Neural progenitor cell (in vitro differentiated cells): ENCODE measurements around the gene ASB1. TPM values are rescaled to one million over a fixed set of nuclear protein-coding genes. Genes with fewer than 3 reads are reported as not detected.

Experiments
- DNase-seq: peaks from one replicate; pipeline ENCODE4 v3.0.0-alpha.2; 2016; ENCODE audit warnings: low spot score
- H2AFZ ChIP-seq: fragments of 200-600 bp; sonication (generic); replicated peaks from 2 replicates; pipeline ENCODE4 v1.6.1; 2016; ENCODE audit warnings: antibody characterized with exemption
- H3F3A ChIP-seq: fragments of 200-600 bp; sonication (generic); 2 replicates; pipeline ENCODE4 v1.6.1; 2016; ENCODE audit warnings: antibody characterized with exemption, low read depth
- H3K27ac ChIP-seq: fragments of 200-600 bp; sonication (generic); 2 replicates; pipeline ENCODE4 v1.5.1; 2016; ENCODE audit warnings: mild to moderate bottlenecking
- H3K27me3 ChIP-seq: fragments of 200-600 bp; sonication (generic); 2 replicates; pipeline ENCODE4 v1.6.1; 2016; ENCODE audit warnings: mild to moderate bottlenecking, moderate library complexity
- H3K36me3 ChIP-seq: fragments of 200-600 bp; sonication (generic); 2 replicates; pipeline ENCODE4 v1.5.1; 2016
- H3K4me1 ChIP-seq: fragments of 200-600 bp; sonication (generic); 2 replicates; pipeline ENCODE4 v1.6.1; 2016; ENCODE audit warnings: mixed run types
- H3K4me2 ChIP-seq: fragments of 200-600 bp; sonication (generic); 2 replicates; pipeline ENCODE4 v1.6.1; 2016
- H3K4me3 ChIP-seq: fragments of 200-600 bp; sonication (generic); 2 replicates; pipeline ENCODE4 v1.5.1; 2016
- H3K79me2 ChIP-seq: fragments of 200-600 bp; sonication (generic); 2 replicates; pipeline ENCODE4 v1.6.1; 2016; ENCODE audit warnings: low read depth
- H3K9ac ChIP-seq: fragments of 200-600 bp; sonication (generic); 2 replicates; pipeline ENCODE4 v1.6.1; 2016
- H3K9me3 ChIP-seq: fragments of 200-600 bp; sonication (generic); 2 replicates; pipeline ENCODE4 v1.5.1; 2016; ENCODE audit warnings: low read depth
- H4K20me1 ChIP-seq: fragments of 200-600 bp; sonication (generic); 2 replicates; pipeline ENCODE4 v1.6.1; 2016; ENCODE audit warnings: low read depth
- H3K27ac Mint-ChIP-seq: 3 replicates; pipeline ENCODE4 v1.8.0; 2021; ENCODE audit warnings: mixed read lengths
- H3K27me3 Mint-ChIP-seq: 2 replicates; pipeline ENCODE4 v1.8.0; 2022; ENCODE audit warnings: low read depth, mild to moderate bottlenecking, inconsistent platforms, moderate library complexity, mixed read lengths; ENCODE audit not compliant: insufficient read depth
- H3K36me3 Mint-ChIP-seq: 3 replicates; pipeline ENCODE4 v1.8.0; 2021; ENCODE audit warnings: mixed read lengths
- H3K4me1 Mint-ChIP-seq: 3 replicates; pipeline ENCODE4 v1.8.0; 2021; ENCODE audit warnings: mixed read lengths
- H3K4me3 Mint-ChIP-seq: 3 replicates; pipeline ENCODE4 v1.8.0; 2021; ENCODE audit warnings: mild to moderate bottlenecking, moderate library complexity, mixed read lengths
- H3K9me3 Mint-ChIP-seq: 3 replicates; pipeline ENCODE4 v1.8.0; 2020; ENCODE audit warnings: mixed read lengths
- CTCF ChIP-seq: fragments of 200-600 bp; sonication (generic); IDR thresholded peaks from 2 replicates; pipeline ENCODE4 v1.5.1; 2017; ENCODE audit warnings: antibody characterized with exemption, mild to moderate bottlenecking
- EZH2 ChIP-seq: fragments of 200-600 bp; sonication (generic); IDR thresholded peaks from 2 replicates; pipeline ENCODE4 v1.6.1; 2017; ENCODE audit warnings: antibody characterized with exemption, mild to moderate bottlenecking, moderate library complexity
- EZH2phosphoT487 ChIP-seq: fragments of 200-600 bp; sonication (generic); IDR thresholded peaks from 2 replicates; pipeline ENCODE4 v1.6.1; 2017; ENCODE audit warnings: antibody characterized with exemption
- total RNA-seq: library from RNA; depleted of rRNA; stranded (reverse); fragments of >200 nt; gene quantifications from 2 replicates; pipeline ENCODE4 v1.2.3, GENCODE V29; 2015; ENCODE audit warnings: low replicate concordance

ASB1 gene
- total RNA-seq, 1 donor from 2014 or later = 29.2 TPM

GRCh38 chr2:238435752-238436096 is 9.0 kb downstream of the ASB1 start:
- H3K27ac ChIP-seq = no peak overlapping the region
- no peak overlapping the region for H2AFZ ChIP-seq
- no peaks in the 10 kb centered on the region for H3F3A ChIP-seq
- peaks cover 47% of the 10 kb centered on the region for H4K20me1 ChIP-seq
- H3K4me2 ChIP-seq = no peak overlapping the region
- Mint-ChIP-seq H3K27ac (no peak overlapping the region), H3K36me3 (peaks cover 31% of the 10 kb centered on the region), H3K9me3 (peaks cover 5% of the 10 kb centered on the region), H3K4me3 (no peak overlapping the region), H3K27me3 (no peaks in the 10 kb centered on the region), H3K4me1 (peaks cover 8% of the 10 kb centered on the region)
- H3K9me3 ChIP-seq = no peaks in the 10 kb centered on the region
- no peaks in the 10 kb centered on the region for H3K27me3 ChIP-seq
- H3K9ac ChIP-seq = no peak overlapping the region
- H3K4me3 ChIP-seq = no peak overlapping the region
- TF ChIP-seq EZH2 (no peak), EZH2phosphoT487 (no peak), CTCF (no peak)
- peaks cover 88% of the 10 kb centered on the region for H3K79me2 ChIP-seq
- no peaks in the 10 kb centered on the region for H3K36me3 ChIP-seq
- no peak for DNase-seq
- no peaks in the 10 kb centered on the region for H3K4me1 ChIP-seq

GRCh38 chr2:238438856-238439849 is 12.4 kb downstream of the ASB1 start:
- H3K27me3 Mint-ChIP-seq = no peaks in the 10 kb centered on the region
- Histone ChIP-seq H3K79me2 (peaks cover 86% of the 10 kb centered on the region), H4K20me1 (peaks cover 44% of the 10 kb centered on the region), H3K9ac (no peak overlapping the region), H3F3A (no peaks in the 10 kb centered on the region), H3K27me3 (no peaks in the 10 kb centered on the region), H2AFZ (no peak overlapping the region), H3K9me3 (no peaks in the 10 kb centered on the region), H3K4me2 (no peak overlapping the region), H3K4me3 (no peak overlapping the region), H3K27ac (no peak overlapping the region), H3K4me1 (no peaks in the 10 kb centered on the region), H3K36me3 (no peaks in the 10 kb centered on the region)
- H3K27ac Mint-ChIP-seq = no peak overlapping the region
- peaks cover 26% of the 10 kb centered on the region for H3K4me1 Mint-ChIP-seq
- peaks cover 19% of the 10 kb centered on the region for H3K36me3 Mint-ChIP-seq
- no peak for DNase-seq
- no peaks in the 10 kb centered on the region for H3K9me3 Mint-ChIP-seq
- no peak overlapping the region for H3K4me3 Mint-ChIP-seq
- no peak for TF ChIP-seq CTCF
- TF ChIP-seq EZH2 = no peak
- TF ChIP-seq EZH2phosphoT487 = no peak

- Histone ChIP-seq H3K9me3 (no peaks in the 10 kb centered on the region), H3K27me3 (no peaks in the 10 kb centered on the region), H3K9ac (no peak overlapping the region), H3F3A (no peaks in the 10 kb centered on the region), H4K20me1 (peaks cover 42% of the 10 kb centered on the region), H3K4me2 (no peak overlapping the region), H3K4me3 (no peak overlapping the region), H2AFZ (no peak overlapping the region), H3K4me1 (no peaks in the 10 kb centered on the region), H3K79me2 (peaks cover 80% of the 10 kb centered on the region), H3K27ac (no peak overlapping the region), H3K36me3 (no peaks in the 10 kb centered on the region)
- no peak for DNase-seq
- Mint-ChIP-seq H3K36me3 (peaks cover 14% of the 10 kb centered on the region), H3K4me3 (no peak overlapping the region), H3K4me1 (peaks cover 26% of the 10 kb centered on the region), H3K27me3 (no peaks in the 10 kb centered on the region), H3K27ac (no peak overlapping the region), H3K9me3 (no peaks in the 10 kb centered on the region)
- TF ChIP-seq EZH2 (no peak), EZH2phosphoT487 (no peak), CTCF (no peak)
Observed at GRCh38 chr2:238439917-238440316, 13.2 kb downstream of the ASB1 start.
